HG03342 (cell line): ENCODE measurements around the gene ZMIZ1.

Source experiments
- ATAC-seq: cut with Tn5 transposase; IDR thresholded peaks from one replicate; pipeline ENCODE4 v1.9.1; 2021; ENCODE audit warnings: mild to moderate bottlenecking, moderate library complexity; ENCODE audit not compliant: unreplicated experiment

The ZMIZ1 gene

DNA sequence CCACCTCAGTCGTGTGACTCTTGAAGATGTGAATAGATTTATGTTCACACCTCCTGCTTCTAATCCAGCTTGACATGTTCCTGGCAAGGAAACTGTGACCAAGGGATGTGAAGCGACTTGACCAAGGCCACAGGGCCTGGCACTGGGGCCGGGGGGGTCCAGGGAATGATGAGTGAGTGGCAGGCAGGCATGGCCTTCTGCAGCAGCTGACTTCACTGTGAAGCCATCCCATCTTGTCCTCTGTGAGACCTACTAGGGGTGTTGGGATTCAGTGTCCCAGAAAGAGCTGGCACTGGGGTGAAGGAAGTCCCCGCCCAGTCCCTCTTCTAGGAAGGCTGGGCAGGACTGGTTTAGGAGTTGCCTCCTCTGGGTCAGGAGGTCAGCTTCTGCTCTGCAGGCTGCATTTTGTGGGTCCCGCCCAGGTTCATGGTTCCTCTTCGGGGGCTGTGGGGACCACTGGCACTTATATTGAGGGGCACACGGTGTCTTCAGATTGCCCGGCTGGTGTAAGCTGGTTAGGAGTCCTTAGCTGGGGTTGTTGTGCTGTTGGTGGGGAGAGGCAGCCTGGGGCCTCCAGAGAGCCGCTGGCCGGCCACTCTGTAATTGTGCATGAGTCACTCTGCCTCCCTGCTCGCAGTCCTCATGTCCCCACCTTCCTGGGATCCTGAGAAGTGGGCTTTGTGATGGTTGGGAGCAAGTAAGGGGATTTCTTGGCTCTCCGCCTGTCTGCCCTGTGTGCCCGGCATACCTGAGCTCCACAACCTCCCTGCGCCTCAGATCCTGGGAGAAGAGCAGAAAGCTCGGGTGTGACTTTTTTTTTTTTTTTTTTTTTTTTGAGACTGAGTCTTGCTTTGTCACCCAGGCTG lies 11.0 kb downstream of the ZMIZ1 start:
- ATAC-seq = no peak

DNA sequence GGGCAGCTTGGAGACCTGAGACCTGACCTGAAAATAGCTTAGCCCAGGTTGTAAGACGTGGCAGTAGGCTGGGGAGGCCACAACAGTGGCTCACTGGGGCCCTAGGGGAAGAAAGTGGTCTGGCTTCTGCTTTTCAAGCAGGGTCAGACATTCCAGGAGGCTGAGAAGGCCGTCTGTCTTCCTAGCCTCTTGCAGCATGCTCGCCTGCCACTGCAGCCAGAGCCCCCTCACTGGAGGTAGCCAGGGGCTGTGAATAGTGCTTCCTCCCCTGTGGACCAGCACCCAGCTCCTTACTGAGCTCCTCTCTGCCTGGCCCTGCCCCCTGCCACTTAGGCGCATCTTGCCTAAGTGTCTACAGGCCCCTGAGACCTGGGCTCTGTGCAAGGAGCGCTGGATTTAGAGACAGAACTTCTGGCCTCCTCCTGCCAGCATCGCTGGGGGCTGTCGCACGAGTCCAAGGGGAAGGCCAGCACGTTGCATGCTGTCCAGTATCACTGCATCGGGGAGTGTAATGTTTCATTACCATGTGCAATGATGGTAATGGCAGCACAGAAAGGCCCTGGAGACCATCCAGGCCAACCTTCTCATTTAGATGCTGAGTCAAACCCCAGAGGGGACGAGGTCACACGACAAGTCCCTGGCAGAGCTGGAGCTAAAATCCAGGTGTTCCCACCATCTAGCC lies 12.7 kb downstream of the ZMIZ1 start:
- no peak for ATAC-seq

DNA sequence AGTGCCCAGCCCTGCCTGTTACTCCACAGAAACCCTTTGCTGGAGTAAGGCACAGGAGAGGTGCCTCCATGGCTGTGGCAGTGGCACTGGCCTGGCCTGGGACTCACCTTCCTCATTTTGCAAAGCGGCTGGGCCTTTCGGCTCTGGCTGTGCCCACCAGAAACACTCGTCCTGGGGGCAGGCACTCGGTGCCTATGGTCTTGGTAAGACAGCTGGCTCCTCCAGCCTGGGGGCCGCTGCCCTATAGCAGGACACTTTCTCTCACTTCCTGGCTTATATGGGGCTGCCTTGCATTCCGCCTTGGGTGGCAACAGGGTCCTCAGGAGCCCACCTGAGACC lies 13.2 kb downstream of the ZMIZ1 start:
- no peak for ATAC-seq

DNA sequence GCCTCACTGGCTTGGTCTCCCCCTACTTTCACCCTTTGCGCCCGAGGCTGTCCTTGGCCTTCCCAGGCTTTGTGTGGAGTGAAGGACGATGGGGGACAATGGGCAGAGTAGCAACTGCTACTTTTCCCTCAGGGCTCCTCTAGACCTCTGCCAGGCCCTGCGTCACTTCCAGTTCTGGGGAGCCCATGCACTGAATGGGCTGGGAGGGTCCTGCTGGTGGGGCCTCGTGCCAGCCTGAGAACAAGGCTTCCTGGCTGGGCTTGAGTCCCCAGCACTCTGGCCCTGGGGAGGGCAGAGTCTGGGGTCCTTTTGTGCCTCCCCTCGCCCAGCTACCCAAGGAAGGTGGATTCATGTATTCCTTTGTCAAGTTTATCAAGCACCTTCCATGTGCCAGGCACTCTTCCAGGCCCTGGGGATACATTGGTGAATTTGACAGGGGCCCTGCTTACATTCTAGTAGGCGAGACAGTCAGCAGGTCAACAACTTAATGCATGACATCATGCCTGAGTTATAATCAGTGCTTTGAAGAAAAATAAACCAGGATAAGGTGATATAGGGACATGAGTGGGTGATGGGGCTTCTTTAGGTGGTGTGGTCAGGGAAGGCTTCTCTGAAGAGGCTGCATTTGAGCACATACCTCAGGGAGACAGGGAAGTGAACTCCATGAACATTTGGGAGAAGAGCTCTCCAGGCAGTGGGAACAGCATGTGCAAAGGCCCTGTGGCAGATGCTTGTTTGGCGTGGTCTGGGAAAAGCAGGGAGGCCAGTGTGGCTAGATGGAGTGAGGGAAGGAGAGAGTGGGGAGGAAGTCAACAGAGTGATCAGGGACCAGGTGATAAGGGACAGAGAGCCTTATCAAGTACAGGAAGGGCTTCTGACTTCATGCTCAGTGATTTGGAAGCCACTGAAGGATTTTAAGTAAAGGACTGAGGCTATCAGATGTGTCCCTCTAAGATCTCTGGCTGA lies 14.1 kb downstream of the ZMIZ1 start:
- ATAC-seq = no peak

DNA sequence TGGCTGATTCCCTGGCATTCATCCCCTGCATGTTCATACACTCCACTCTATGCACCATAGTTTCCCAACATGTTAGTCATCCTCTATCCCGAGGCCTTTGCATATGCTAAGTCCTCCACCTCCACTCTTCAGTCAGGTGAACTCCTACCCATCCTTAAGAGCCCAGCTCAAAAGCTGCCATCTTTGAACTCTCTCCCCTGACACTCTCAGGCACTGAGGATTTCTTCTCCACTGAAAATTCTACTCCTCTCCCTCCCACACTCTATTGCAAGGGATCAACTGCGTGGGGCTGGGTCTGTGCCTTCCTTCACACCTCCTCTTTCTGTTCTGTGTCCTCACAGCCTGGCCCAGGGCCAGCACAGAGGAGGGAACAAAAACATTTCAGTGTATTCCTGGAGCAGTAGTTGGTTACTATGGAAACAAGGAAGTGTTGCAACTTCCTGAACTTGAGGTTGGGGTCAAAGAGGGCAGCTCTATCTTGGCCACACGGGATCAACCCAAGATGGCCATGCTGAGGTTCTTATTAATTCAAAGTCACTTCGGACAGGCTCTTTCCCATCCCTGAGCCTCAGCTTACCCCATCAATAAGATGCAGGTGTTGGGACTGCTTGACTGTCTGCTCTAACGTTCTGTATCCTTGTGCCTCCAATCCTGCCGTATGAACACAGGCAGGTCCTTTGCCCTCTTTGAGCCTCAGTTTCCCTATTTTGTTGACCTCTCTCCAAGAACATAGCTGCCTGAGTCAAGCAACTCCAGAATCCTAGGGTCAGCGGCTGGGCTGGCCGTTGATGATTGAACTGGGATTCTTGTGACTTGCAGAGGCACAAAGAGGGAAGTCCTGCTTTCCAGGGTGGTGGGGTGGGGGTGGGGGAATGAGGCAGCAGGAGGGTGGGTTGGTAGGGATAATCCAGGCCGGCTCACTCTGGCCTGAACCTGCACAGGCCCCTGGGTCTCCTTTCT lies 15.5 kb downstream of the ZMIZ1 start:
- no peak for ATAC-seq

DNA sequence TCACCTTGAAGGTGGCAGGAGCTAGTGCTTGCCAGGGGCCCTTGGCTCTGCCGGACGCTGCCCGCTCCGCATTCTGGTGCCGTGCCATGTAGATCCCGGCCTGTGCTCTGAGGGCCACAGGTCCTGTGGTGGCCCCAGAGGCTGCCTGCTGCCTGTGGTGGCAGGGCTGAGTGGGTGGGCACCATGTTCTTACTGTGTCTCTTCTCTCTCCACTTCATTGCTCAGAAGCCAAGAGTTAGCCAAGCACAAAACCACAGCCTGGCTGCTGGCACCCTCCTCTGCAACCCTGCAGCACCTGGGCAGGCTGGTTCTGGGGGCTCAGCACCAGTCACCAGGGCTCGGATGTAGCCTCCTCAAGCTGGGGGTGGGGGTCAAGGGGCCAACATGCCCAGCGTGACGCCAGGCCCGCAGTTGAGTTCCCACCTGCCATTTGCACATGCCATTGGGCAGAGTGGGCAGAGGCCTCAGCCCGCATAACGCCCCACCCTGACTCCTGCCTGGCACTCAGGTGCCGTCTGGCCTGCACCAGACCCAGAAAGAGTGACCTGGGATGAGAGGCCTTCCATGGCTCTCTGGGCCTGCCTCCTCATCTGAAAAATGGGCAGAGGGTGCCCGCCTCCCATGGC lies 16.3 kb downstream of the ZMIZ1 start:
- ATAC-seq = no peak

DNA sequence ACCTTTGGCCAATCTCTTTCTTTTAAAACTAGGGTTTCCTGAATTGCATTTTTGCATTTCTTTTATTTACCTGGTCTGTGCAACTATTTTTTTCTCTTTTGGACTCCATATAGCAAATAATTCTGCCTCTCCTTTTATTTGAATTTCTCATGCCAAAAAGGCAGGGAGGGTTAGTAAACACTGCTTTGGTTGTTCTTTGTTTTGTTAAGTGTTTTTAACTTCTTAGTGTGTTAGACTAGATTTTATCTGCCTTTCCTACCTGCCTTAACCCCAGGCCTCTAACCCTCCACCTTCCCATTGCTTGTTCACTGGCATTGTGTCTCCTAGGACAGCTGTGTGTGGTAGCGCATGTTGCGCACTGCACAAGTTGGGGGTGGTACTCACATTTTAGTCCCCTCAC lies 18.1 kb downstream of the ZMIZ1 start:
- ATAC-seq = no peak

DNA sequence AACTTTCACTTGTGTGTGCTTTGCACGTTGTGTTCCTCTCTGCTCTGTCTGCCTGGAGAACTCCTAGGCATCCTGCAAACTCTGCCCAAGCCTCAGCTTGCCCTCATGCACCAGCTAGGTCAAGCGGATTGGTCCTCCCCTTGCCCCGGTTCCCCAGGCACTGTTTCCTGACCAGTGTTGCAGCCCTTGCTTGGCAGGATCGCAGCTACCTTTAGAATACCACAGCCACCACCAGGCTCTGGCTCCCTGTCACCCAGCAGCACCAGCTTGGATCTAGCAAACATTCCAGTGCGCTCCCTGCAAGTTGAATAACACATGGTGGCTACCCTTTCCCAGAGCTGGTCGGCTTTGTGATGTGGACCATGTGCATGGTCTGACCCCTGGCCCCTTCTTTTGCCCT lies 19.0 kb downstream of the ZMIZ1 start:
- ATAC-seq = no peak

DNA sequence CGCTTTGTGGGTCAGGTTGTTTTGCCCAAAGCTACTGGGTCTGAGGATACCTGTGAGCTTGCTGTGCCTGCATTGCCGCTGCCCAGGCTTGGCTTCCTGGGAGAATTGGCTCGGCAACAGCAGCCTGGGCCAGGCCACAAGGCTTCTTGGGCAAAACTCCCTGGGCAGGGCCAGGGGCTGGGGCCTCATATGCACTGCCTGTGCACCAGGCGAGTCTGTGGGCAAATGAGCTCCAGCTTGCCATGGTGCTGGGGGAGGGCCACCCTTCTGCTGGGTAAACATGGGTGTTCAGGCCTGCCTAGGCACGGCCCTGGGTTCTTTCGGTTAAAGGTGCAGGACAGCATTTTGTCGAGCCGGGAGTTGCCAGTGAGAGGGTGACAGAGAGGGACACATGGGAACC lies 19.4 kb downstream of the ZMIZ1 start:
- no peak for ATAC-seq

DNA sequence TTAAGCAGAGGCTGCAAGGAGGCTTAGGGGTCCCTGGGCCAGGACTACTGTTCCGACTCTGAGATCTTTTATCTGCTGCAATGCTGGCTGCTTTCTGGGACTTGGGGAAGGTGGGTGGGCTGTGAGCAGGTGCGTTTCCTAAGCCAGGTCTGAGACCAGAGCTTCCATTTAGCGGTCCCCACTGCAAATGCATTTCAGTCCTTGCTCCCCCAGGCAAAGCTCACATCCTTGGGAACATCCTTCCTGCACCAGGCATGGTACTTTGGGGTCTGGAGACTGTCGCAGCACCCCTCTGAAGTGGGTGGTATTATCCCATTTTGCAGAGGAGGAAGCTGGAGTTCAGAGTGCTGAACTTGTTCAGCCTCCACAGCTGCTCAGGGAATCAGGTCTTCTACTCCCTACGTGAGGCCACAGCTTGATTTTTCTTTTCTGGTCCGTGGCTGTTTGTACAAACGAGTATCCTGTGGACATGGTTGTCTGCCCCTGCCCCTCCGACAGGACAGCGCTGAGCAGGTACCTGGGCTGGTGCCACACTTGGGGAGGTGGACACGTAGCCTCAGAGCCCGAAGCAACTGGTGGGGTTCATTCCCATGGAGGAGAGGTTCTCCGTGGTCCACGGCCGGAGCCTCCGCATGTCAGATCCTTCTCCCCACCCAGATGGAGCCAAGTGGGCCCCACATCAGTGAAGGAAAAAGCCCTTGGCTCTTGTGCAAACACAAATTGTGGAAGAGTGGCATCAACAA lies 20.0 kb downstream of the ZMIZ1 start:
- no peak for ATAC-seq

DNA sequence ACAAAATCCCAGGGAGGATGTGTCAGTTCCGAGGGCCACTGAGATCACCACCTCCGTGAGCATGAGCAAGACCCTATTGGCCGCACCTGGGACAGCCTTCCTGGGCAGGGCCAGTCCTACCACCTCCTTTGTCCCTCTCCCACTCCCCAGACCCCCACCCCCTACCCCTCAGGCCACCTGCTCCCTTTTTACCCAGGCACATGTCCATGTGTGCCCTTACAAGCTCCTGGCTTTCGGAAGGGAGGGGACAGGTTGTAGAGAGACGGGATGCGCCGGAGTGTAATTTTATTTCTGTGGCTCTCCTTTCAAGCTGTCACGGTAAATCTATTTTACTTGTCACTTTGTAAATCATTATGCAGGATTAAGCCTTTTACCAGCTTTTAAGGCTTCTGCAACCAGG lies 20.9 kb downstream of the ZMIZ1 start:
- ATAC-seq = no peak

DNA sequence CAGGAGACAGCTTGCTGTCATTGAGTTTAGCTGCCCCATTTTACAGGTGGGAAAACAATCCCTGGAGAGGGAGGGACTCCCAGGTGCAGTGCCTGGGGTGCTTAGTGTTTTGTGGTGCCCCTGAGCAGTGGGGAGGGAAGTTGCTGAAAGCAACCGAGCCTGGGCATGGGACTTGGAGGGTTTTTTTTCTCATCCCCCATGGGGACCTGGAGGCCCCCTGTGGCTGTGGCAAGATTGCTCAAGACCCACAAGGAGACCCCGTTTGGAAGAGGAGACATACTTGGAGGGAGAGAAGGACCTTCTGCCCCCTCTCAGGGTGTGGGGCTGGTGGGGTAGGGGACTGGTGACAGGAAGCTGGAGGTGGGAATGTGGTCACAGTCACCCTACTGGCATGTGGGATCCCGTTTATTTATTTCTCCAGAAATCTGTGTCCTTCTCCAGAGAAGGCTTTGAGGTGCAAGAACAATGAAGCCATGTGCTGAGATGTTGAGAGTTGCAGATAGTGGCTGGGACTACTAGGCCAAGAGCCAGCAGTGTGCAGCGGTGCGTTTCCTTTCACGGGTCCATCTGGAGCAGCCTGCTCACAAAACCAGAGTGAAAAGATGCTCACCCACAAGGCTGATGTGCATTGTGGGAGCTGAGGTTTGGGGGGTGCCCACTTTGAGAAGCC lies 21.5 kb downstream of the ZMIZ1 start:
- no peak for ATAC-seq

DNA sequence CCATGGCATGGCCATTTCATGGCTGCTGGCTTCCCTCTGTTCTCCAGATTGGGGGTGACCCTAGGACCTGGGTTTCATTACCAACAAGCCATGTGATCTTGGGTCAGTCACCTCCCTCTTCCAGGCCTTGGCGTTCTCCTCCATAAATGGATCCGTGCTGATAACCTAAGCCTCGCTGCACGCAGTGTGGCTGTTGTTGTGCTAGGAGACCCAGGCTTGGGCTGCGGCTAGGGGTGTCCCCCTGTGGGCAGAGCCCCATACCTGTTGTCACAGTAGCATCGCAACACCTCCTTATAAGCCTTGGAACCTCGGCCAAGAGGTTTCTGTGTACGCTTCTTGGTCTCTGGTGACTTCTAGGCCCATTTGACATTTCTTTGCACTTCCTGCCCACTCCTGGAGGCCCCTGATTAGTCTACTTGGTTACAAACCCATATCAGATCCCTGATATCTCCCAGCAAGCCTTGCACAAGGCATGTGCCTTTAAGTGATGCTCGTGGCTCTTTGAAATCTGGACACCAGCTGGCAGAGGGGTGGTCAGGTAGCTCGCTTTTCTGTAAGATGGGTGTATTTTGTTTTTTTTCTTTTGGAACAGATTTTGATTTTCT lies 23.6 kb downstream of the ZMIZ1 start:
- ATAC-seq = no peak

DNA sequence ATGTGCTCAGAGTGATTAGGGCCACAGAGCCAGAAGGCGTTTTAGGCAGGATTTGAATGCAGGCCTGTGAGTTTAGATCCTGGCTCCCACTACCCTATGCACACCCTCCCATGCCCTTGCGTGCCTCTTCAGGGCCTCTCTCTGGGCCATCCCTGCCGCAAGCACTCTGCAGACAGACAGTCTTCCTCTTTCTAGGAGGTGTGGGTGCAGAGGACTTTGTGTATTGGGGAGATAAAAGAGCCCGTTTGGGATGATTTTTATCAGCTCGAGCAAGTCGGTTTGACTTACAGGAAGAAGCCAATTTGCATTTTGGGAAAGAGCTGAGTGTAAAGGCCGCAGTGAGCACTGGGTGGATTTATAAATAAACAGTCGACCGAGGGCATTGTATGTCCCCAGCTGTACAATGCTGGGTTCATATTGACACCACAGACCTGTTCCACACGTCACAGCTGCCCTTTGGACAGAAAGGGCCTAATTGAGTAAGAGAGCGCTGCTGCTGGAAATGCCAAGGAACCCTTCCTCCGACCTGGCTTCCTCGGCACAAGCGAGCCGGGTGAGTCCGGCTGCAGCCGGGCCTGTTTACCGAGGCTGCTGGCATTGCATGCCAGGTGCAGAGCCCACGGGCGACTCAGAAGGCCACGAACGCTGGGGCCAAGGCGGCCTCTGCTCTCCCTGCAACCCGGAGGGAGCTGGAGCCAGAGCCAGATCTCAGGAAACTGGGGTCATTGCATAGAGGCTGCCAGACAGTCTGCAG lies 25.1 kb downstream of the ZMIZ1 start:
- no peak for ATAC-seq

DNA sequence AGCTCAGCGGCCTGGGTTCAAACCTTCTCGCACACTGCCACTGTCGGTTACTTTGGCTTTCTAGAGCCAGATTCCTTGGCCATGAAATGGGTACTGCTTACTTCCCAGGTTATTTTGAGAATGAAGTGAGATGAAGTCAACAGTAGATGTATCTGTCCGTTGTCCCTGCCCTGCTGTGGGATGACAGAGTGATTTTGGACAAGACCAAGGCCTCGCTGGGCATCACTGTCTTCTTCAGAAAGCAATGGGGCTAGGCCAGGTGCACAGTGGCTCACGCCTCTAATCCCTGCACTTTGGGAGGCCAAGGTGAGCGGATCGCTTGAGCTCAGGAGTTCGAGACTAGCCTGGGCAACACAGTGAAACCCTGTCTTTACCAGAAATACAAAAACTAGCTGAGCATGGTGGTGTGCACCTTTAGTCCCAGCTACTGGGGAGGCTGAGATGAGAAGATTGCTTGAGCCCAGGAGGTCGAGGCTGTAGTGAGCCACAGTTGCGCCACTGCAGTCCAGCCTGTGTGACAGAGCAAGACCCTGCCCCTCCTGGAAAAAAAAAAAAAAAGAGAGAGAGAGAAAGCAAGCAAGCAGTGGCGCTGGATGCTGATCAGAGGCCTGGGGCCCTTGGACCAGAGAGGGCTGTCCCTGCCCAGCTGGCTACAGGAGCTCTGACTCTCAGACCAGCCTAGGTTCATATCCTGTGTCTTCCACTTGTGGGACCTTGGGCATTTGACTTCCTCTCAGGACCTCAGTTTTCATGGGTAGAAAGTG lies 25.8 kb downstream of the ZMIZ1 start:
- ATAC-seq = no peak

DNA sequence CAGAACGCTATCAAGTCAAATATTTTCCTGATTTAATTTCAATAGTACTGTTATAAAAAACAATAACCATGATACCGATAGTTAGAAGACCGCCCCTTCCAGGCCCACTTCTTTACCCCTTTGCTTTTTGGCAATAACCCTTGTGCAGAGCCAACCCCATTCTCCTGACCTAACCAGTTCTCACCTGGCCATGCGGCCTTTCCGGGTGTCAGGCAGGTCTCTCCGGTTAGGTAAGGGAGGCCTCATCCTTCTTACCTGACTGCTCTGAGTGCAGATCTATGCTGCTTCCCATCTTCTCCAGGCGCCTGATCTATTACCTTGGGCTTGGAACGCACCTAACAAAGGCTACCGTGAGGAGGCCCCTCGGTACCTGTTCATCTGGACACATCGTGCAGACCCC lies 26.6 kb downstream of the ZMIZ1 start:
- ATAC-seq = no peak

DNA sequence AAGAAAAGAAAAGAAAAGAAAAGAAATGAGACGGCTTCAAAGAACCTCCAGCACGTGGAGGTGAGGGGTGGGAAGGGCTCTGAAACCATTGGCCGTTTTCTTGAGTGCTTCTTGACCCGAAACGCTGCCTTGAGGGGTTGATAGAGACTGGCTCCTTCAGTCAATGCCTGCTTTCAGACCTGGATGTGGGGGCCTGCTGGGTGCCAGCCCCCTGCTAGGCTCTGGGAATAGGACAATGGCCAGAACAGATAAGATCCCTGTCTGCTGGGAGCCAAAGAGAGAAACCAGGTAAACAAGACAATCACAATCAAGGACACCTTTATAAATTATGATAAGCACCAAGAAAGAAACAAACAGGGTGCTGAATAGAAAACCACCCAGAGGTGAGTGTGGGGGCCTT lies 27.7 kb downstream of the ZMIZ1 start:
- ATAC-seq = no peak
